Neuronal stem cell (in vitro differentiated cells): ENCODE data around the gene HDHD2.

Source experiments
- DNase-seq: peaks from one replicate; pipeline ENCODE4 v3.0.0-alpha.2; 2013; ENCODE audit warnings: low spot score
- H2AFZ ChIP-seq: one replicate; pipeline ENCODE4 v1.6.1; 2013; ENCODE audit warnings: mild to moderate bottlenecking, low read length, inconsistent platforms
- H2AK5ac ChIP-seq: 2 replicates; pipeline ENCODE4 v1.6.1; 2013; ENCODE audit warnings: low read depth, mild to moderate bottlenecking, inconsistent platforms, low read length, moderate library complexity, mixed read lengths
- H2BK120ac ChIP-seq: 2 replicates; pipeline ENCODE4 v1.6.1; 2013; ENCODE audit warnings: low read depth, mild to moderate bottlenecking, inconsistent platforms, low read length, moderate library complexity, mixed read lengths
- H2BK12ac ChIP-seq: one replicate; pipeline ENCODE4 v1.6.1; 2013; ENCODE audit warnings: low read length, inconsistent platforms
- H2BK15ac ChIP-seq: 2 replicates; pipeline ENCODE4 v1.6.1; 2013; ENCODE audit warnings: mild to moderate bottlenecking, low read length, inconsistent platforms, mixed read lengths
- H2BK5ac ChIP-seq: one replicate; pipeline ENCODE4 v1.6.1; 2013; ENCODE audit warnings: inconsistent platforms, mild to moderate bottlenecking, low read length, moderate library complexity
- H3K14ac ChIP-seq: one replicate; pipeline ENCODE4 v1.6.1; 2013; ENCODE audit warnings: low read length, inconsistent platforms
- H3K18ac ChIP-seq: 2 replicates; pipeline ENCODE4 v1.6.1; 2013; ENCODE audit warnings: low read length, inconsistent platforms
- H3K23ac ChIP-seq: 2 replicates; pipeline ENCODE4 v1.6.1; 2013; ENCODE audit warnings: low read depth, mild to moderate bottlenecking, mixed read lengths, low read length, inconsistent platforms; ENCODE audit not compliant: poor library complexity
- H3K27ac ChIP-seq: replicated peaks from 3 replicates; pipeline ENCODE4 v1.5.1; 2013; ENCODE audit warnings: low read length, inconsistent platforms
- H3K27me3 ChIP-seq, 3 experiments: 2 replicates each; pipeline ENCODE4 v1.6.1; 2013; ENCODE audit warnings: low read length in 3 of 3, mild to moderate bottlenecking in 2 of 3, inconsistent platforms in 1 of 3, low read depth in 1 of 3, mixed read lengths in 1 of 3, moderate library complexity in 1 of 3; ENCODE audit not compliant: control insufficient read depth in 3 of 3, insufficient read depth in 3 of 3
- H3K36me3 ChIP-seq, 2 donors: replicated peaks in 1 of 2; 2 replicates each; pipeline ENCODE4 v1.6.1; 2013; ENCODE audit warnings: low read length in 2 of 2; ENCODE audit not compliant: control insufficient read depth in 2 of 2, insufficient read depth in 2 of 2
- H3K4ac ChIP-seq: 2 replicates; pipeline ENCODE4 v1.6.1; 2013; ENCODE audit warnings: inconsistent platforms, mild to moderate bottlenecking, low read length, moderate library complexity
- H3K4me1 ChIP-seq, 2 donors: 1 replicate in 1 of 2; 2 replicates in 1 of 2; pipeline ENCODE4 v1.6.1; 2013; ENCODE audit warnings: low read length in 2 of 2, low read depth in 1 of 2; ENCODE audit not compliant: control insufficient read depth in 2 of 2, insufficient read depth in 1 of 2
- H3K4me2 ChIP-seq: one replicate; pipeline ENCODE4 v1.6.1; 2013; ENCODE audit warnings: mild to moderate bottlenecking, low read length, inconsistent platforms; ENCODE audit not compliant: insufficient read depth, poor library complexity, severe bottlenecking
- H3K4me3 ChIP-seq, 2 donors: 2 replicates each; pipeline ENCODE4 v1.5.1; 2013; ENCODE audit warnings: low read length in 2 of 2, mild to moderate bottlenecking in 2 of 2, inconsistent platforms in 1 of 2, moderate library complexity in 1 of 2
- H3K79me1 ChIP-seq: one replicate; pipeline ENCODE4 v1.6.1; 2013; ENCODE audit warnings: low read depth, mild to moderate bottlenecking, inconsistent platforms, low read length, moderate library complexity
- H3K9ac ChIP-seq: one replicate; pipeline ENCODE4 v1.6.1; 2013; ENCODE audit warnings: mild to moderate bottlenecking, low read depth, low read length, inconsistent platforms; ENCODE audit not compliant: poor library complexity
- H3K9me3 ChIP-seq, 2 donors: replicated peaks in 1 of 2; 2 replicates each; pipeline versions ENCODE3 to v1.6.1; 2013; ENCODE audit warnings: low read length in 2 of 2, mild to moderate bottlenecking in 2 of 2, inconsistent platforms in 1 of 2, low read depth in 1 of 2, mixed read lengths in 1 of 2, moderate library complexity in 1 of 2; ENCODE audit not compliant: control insufficient read depth in 2 of 2, insufficient read depth in 1 of 2
- H4K8ac ChIP-seq: one replicate; pipeline ENCODE4 v1.6.1; 2013; ENCODE audit warnings: low read depth, mild to moderate bottlenecking, inconsistent platforms, low read length, moderate library complexity
- H4K91ac ChIP-seq: one replicate; pipeline ENCODE4 v1.6.1; 2013; ENCODE audit warnings: low read length, low read depth, mild to moderate bottlenecking, inconsistent platforms; ENCODE audit not compliant: poor library complexity
- WGBS, 2 donors: extraction: QIAGEN DNeasy Blood & Tissue Kit; methylation state at CpG; one replicate each; pipeline ENCODE4 v1.1.7; 2013; ENCODE audit warnings: missing lambda C conversion rate in 2 of 2, mixed read lengths in 1 of 2; ENCODE audit not compliant: insufficient read length in 2 of 2, insufficient replicate concordance in 1 of 2; ENCODE audit errors: extremely low coverage in 2 of 2; 5-methylcytosine and 5-hydroxymethylcytosine counted together

The HDHD2 gene

DNA sequence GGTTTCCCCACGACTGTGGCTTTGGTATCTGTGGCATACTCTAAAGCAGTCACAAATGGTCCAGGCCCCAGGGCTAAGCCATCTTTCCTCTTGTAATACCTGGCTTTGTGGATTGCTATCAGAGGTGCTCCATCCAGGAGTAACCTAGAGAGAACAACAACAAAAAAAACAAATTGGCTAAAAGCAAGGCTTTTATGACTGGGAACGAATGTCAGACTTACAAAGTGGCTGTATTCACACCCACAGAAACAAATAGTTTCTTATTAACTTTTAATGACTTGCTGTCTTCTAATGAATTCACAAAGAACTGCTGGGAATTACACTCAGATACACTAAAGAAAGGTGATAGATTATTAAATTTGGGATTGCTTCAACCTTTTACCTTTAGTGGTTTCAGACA is 35.1 kb downstream of the HDHD2 start:
- H3K4me1 ChIP-seq, result peaks cover 0 to 6% of the 10 kb centered on the region in 2 donors
- no peak overlapping the region for H2BK12ac ChIP-seq
- no peak overlapping the region for H3K27ac ChIP-seq
- H3K18ac ChIP-seq, result no peak overlapping the region
- no peak overlapping the region for H3K14ac ChIP-seq
- no peak overlapping the region for H3K23ac ChIP-seq
- no peaks in the 10 kb centered on the region for H3K79me1 ChIP-seq
- H3K4me2 ChIP-seq, result no peak overlapping the region
- no peak overlapping the region for H2BK5ac ChIP-seq
- H3K9me3 ChIP-seq, result no peaks in the 10 kb centered on the region
- no peak overlapping the region for H2BK15ac ChIP-seq
- no peaks in the 10 kb centered on the region for H3K27me3 ChIP-seq
- no peak overlapping the region for H3K9ac ChIP-seq
- no peak overlapping the region for H4K8ac ChIP-seq
- no peak overlapping the region for H2AFZ ChIP-seq
- no peak for DNase-seq
- no peak overlapping the region for H3K4me3 ChIP-seq
- no peak overlapping the region for H4K91ac ChIP-seq
- WGBS, 2 donors, result no CpG with 5 or more reads among the region's 2 CpGs
- peaks cover 5 to 84% of the 10 kb centered on the region in 2 donors for H3K36me3 ChIP-seq
- no peak overlapping the region for H2AK5ac ChIP-seq
- no peak overlapping the region for H2BK120ac ChIP-seq
- H3K4ac ChIP-seq, result no peak overlapping the region

DNA sequence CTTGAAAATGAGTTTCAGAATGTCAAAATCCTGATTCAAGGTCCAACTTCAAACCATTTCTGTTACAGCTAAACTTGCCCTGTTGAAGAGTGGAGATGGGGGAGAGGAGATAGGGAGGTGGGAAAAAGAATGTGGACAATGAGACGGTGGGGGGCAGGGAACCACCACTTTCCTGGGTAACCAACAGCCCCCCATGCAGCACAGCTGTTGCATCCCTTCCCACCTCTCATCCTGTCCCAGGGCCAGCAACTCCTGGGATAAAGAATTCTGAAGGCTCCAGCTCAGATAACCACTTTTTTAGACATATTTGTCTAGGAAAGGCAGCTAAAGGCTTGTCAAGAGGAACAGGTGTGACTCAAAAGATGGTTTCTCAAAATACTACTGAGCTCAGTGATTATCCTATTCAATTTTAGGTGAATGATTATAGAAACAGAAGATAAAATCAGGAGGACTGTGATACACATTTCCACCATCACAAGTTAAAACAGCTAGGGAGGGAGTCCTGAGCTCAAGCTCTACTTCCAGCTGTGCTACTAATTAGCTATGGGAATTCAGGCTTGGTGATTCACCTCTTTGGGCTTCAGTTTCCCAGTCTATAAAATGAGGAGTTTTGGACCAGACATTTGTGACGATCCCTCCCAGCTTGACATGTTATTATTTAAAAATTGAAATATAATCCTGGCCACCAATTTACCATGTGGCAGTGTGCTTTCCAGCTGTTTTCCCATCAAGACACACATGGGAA is 36.3 kb downstream of the HDHD2 start:
- Histone ChIP-seq H3K18ac (no peak overlapping the region), H3K4me1 (peaks cover 0 to 10% of the 10 kb centered on the region in 2 donors), H3K4me3 (no peak overlapping the region), H3K9ac (no peak overlapping the region), H3K4ac (no peak overlapping the region), H2BK15ac (no peak overlapping the region), H4K91ac (no peak overlapping the region), H3K9me3 (no peaks in the 10 kb centered on the region), H2AK5ac (no peak overlapping the region), H2BK120ac (no peak overlapping the region), H3K36me3 (peaks cover 5 to 82% of the 10 kb centered on the region in 2 donors), H3K79me1 (no peaks in the 10 kb centered on the region), H4K8ac (no peak overlapping the region), H2BK12ac (no peak overlapping the region), H2AFZ (no peak overlapping the region), H3K14ac (no peak overlapping the region), H3K4me2 (no peak overlapping the region), H2BK5ac (no peak overlapping the region), H3K23ac (no peak overlapping the region), H3K27ac (no peak overlapping the region), H3K27me3 (no peaks in the 10 kb centered on the region)
- WGBS, 2 donors, result no CpG with 5 or more reads among the region's 2 CpGs
- no peak for DNase-seq

DNA sequence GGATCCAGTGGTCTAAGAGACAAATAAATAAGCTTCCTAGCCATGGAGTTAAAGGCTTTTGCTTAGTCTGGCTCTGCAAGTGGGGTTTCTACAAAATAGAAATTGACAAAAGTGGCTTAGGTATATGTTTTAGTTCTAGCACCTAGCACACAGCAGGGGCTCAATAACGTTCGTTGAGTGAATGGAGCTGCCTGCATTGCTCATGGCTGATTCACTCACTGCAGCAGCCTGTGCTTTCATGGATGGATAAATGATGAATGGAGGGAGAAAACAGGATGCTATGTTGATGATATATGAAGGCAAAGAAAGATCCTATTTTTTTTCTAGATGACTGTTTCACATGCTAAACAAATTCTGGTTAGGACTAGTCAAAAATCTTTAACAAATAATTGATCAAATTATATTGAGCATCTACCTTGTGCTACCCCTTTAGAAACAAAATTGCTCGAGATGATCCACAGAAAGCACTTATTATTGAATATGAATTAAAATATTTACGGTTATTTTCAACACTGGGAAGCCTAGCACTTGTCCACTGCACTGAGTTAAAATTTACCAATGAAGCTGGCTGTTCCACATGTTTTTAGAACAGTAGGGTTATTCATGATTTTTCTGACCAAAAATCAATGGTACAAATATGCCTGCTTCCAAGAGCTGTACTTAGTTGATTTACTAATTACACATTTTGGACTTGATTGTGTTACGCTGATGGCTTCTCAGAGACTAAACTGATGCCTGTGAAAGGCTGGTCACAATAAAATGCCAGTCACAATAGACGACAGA is 39.6 kb downstream of the HDHD2 start:
- Histone ChIP-seq H3K9ac (no peak overlapping the region), H3K4me1 (peaks cover 2 to 15% of the 10 kb centered on the region in 2 donors), H3K27me3 (no peaks in the 10 kb centered on the region), H4K91ac (no peak overlapping the region), H3K4me2 (no peak overlapping the region), H2BK120ac (no peak overlapping the region), H2AK5ac (no peak overlapping the region), H3K4me3 (no peak overlapping the region), H2AFZ (no peak overlapping the region), H3K79me1 (no peaks in the 10 kb centered on the region), H2BK5ac (no peak overlapping the region), H3K27ac (no peak overlapping the region), H3K4ac (no peak overlapping the region), H3K23ac (no peak overlapping the region), H3K36me3 (peaks cover 4 to 91% of the 10 kb centered on the region in 2 donors), H3K14ac (no peak overlapping the region), H3K18ac (no peak overlapping the region), H4K8ac (no peak overlapping the region), H2BK15ac (no peak overlapping the region), H3K9me3 (no peaks in the 10 kb centered on the region), H2BK12ac (no peak overlapping the region)
- no CpG with 5 or more reads among the region's 6 CpGs for WGBS, 2 donors
- DNase-seq, result no peak

- Histone ChIP-seq H4K91ac (no peak overlapping the region), H3K79me1 (no peaks in the 10 kb centered on the region), H3K18ac (no peak overlapping the region), H2AK5ac (no peak overlapping the region), H2BK5ac (no peak overlapping the region), H3K27me3 (no peaks in the 10 kb centered on the region), H3K4me3 (no peak overlapping the region), H3K14ac (no peak overlapping the region), H3K4me2 (no peak overlapping the region), H2BK15ac (no peak overlapping the region), H2BK120ac (no peak overlapping the region), H3K36me3 (peaks cover 4 to 91% of the 10 kb centered on the region in 2 donors), H2BK12ac (no peak overlapping the region), H3K27ac (no peak overlapping the region), H4K8ac (no peak overlapping the region), H3K9ac (no peak overlapping the region), H3K4ac (no peak overlapping the region), H3K9me3 (no peaks in the 10 kb centered on the region), H3K4me1 (peaks cover 2 to 15% of the 10 kb centered on the region in 2 donors), H2AFZ (no peak overlapping the region), H3K23ac (no peak overlapping the region)
- no CpG with 5 or more reads among the region's 1 CpG for WGBS, 2 donors
- DNase-seq, result no peak
Measured at GRCh38 chr18:47109720-47110119, 40.6 kb downstream of the HDHD2 start.
